DMS153 treated with DMSO at 0.1 percent for 48 hours (cell line): ENCODE measurements around the gene HIRIP3.
"Not testable (repeated sequence)": the region's sequence is repeated elsewhere in the genome, so short reads cannot be mapped to it uniquely, and the experiment has no call there.

Experiments
- DNase-seq: peaks from one replicate; lab custom pipeline; 2025; ENCODE audit not compliant: unreplicated experiment; lab: John Stamatoyannopoulos, UW

The HIRIP3 gene

GRCh38 chr16:30017277-30017656 is 21.9 kb upstream of the HIRIP3 start:
- DNase-seq: no peak

GRCh38 chr16:30016555-30017276 is 21.3 kb upstream of the HIRIP3 start:
- DNase-seq: no peak

- DNase-seq: not testable (repeated sequence)
These were observed 20.0 kb upstream of the HIRIP3 start for GRCh38 chr16:30015450-30015849.

- DNase-seq: not testable (repeated sequence)
These were observed 17.2 kb upstream of the HIRIP3 start for GRCh38 chr16:30012598-30012997.

- no peak for DNase-seq
These were observed 16.5 kb upstream of the HIRIP3 start for GRCh38 chr16:30011714-30012504.

GRCh38 chr16:30010844-30011713 is 15.7 kb upstream of the HIRIP3 start, which contains the start of gene DOC2A:
Gene DOC2A, minus strand, starts transcription at chr16:30011027. Its CDS starts 805 bp downstream, at chr16:30010222.
- DNase-seq: no peak

GRCh38 chr16:30009990-30010843 is 14.8 kb upstream of the HIRIP3 start:
- no peak for DNase-seq

GRCh38 chr16:30009085-30009862 is 13.9 kb upstream of the HIRIP3 start:
- DNase-seq: no peak

- DNase-seq: no peak
These were observed 12.0 kb upstream of the HIRIP3 start for GRCh38 chr16:30007378-30007895.

GRCh38 chr16:30006659-30007377 is 11.4 kb upstream of the HIRIP3 start:
- no peak for DNase-seq

GRCh38 chr16:30006095-30006473 is 10.7 kb upstream of the HIRIP3 start:
- DNase-seq: no peak

- DNase-seq: peak; percentile 9
These were observed 10.1 kb upstream of the HIRIP3 start for GRCh38 chr16:30005341-30006094.

- DNase-seq: peak; percentile 87
These were observed 9.4 kb upstream of the HIRIP3 start for GRCh38 chr16:30004811-30005242.

- peak; percentile 62 for DNase-seq
These were observed 9.0 kb upstream of the HIRIP3 start for GRCh38 chr16:30004424-30004776.

- DNase-seq: no peak
These were observed 8.4 kb upstream of the HIRIP3 start for GRCh38 chr16:30003670-30004423.

GRCh38 chr16:30002614-30003346 is 7.4 kb upstream of the HIRIP3 start:
- DNase-seq: no peak
